Thyroid gland (tissue), 4 donors: Measurements from ENCODE around the gene MEIS1. TPM values are rescaled to one million over a fixed set of nuclear protein-coding genes. Genes with fewer than 3 reads are reported as not detected.

Experiments used
- DNase-seq, 2 donors: peaks; one replicate each; pipeline ENCODE4 v3.0.0-alpha.2; 2019
- H3K27ac ChIP-seq, 3 donors: fragments of 200-600 bp; sonication (generic); 1 replicate in 2 of 3; 2 replicates in 1 of 3; pipeline ENCODE4 v1.5.1; 2016 to 2019; ENCODE audit warnings: mild to moderate bottlenecking in 1 of 3, moderate library complexity in 1 of 3
- H3K27me3 ChIP-seq: fragments of 200-600 bp; sonication (generic); one replicate; pipeline ENCODE4 v1.5.1; 2019
- H3K36me3 ChIP-seq, 2 donors: fragments of 200-600 bp; sonication (generic); one replicate each; pipeline ENCODE4 v1.5.1; 2016 to 2019
- H3K4me1 ChIP-seq, 2 donors: fragments of 200-600 bp; sonication (generic); one replicate each; pipeline ENCODE4 v1.5.1; 2017 to 2019
- H3K4me3 ChIP-seq, 3 donors: fragments of 200-600 bp; sonication (generic); replicated peaks in 1 of 3; 1 replicate in 2 of 3; 2 replicates in 1 of 3; pipeline ENCODE4 v1.5.1; 2016; ENCODE audit warnings: mild to moderate bottlenecking in 1 of 3
- H3K9me3 ChIP-seq: fragments of 200-600 bp; sonication (generic); one replicate; pipeline ENCODE4 v1.5.1; 2017
- POLR2A ChIP-seq, 2 donors: fragments of 450-650 bp; IDR thresholded peaks; one replicate each; pipeline ENCODE4 v1.6.1; 2017; ENCODE audit warnings: antibody characterized with exemption in 2 of 2, mild to moderate bottlenecking in 2 of 2, moderate library complexity in 1 of 2
- WGBS, 2 donors: methylation state at CpG; one replicate each; pipeline ENCODE4 v1.1.5; 2017; 5-methylcytosine and 5-hydroxymethylcytosine counted together
- intact Hi-C: fragments of 100-400 bp; cut with DNase I; formaldehyde crosslinking; loops from one replicate; pipeline ENCODE4 v1.15.1; 2023
- total RNA-seq, 4 donors: library from RNA; depleted of rRNA; stranded (reverse); fragments of >200 nt; gene quantifications; one replicate each; pipeline ENCODE4 v1.2.3, GENCODE V29; 2016
- TF ChIP-seq, protein P1 (sequence below), 6 experiments: fragments of 200-600 bp in 3 of 6; fragments of 450-650 bp in 3 of 6; sonication (generic) in 3 of 6; IDR thresholded peaks; one replicate each; pipeline ENCODE4 v1.5.1; 2016 to 2019; ENCODE audit warnings: antibody characterized with exemption in 6 of 6, mild to moderate bottlenecking in 2 of 6, inconsistent platforms in 1 of 6, moderate library complexity in 1 of 6

The MEIS1 gene
- total RNA-seq, 4 donors from 2014 or later: 6.8 to 11.8 (median 9.4) TPM

DNA sequence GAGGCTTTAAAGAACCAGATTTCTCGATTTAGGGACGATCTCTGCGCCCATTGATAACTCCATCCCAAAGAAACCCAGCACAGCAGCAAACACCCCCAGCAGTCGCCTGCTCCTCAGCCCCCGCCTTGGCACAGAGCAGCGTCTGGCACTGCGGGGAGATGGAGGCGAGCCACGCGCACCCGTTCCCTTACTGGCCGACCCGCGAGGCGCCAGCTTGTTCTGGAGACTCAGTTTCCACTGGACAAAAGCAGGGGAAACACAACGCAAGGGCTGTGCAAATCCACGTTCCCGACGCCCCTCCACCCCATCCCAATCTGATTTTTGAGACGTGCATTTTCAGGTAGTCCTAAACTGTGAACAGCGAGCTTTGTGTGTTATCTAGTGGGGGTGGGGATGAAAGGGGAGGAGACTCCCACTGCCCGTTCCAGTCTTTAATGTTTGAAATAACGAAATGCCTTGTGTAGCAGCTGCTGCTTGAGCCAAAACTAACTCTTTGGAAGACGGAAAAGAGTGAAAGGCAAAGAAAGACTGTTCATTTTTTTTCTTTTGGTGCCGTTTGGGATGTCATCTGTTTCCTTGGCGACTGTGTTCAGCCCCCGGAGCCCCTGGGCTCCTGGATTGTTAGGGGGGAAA is 143.2 kb downstream of the MEIS1 start:
- peak overlapping the region in 2 of 3 donors; percentile 47 for H3K27ac ChIP-seq
- peaks cover 10 to 30% of the 10 kb centered on the region in 2 donors for H3K4me1 ChIP-seq
- H3K36me3 ChIP-seq: no peaks in the 10 kb centered on the region
- WGBS, 2 donors: 4 to 7% methylated on average over 20 to 21 of the region's 27 CpGs
- DNase-seq: no peak
- no peaks in the 10 kb centered on the region for H3K9me3 ChIP-seq
- no peak overlapping the region for H3K4me3 ChIP-seq
- no peak for TF ChIP-seq POLR2A (IDR thresholded peaks at IDR 0.05)
- TF ChIP-seq, protein P1, sequence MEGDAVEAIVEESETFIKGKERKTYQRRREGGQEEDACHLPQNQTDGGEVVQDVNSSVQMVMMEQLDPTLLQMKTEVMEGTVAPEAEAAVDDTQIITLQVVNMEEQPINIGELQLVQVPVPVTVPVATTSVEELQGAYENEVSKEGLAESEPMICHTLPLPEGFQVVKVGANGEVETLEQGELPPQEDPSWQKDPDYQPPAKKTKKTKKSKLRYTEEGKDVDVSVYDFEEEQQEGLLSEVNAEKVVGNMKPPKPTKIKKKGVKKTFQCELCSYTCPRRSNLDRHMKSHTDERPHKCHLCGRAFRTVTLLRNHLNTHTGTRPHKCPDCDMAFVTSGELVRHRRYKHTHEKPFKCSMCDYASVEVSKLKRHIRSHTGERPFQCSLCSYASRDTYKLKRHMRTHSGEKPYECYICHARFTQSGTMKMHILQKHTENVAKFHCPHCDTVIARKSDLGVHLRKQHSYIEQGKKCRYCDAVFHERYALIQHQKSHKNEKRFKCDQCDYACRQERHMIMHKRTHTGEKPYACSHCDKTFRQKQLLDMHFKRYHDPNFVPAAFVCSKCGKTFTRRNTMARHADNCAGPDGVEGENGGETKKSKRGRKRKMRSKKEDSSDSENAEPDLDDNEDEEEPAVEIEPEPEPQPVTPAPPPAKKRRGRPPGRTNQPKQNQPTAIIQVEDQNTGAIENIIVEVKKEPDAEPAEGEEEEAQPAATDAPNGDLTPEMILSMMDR (IDR thresholded peaks at IDR 0.05): no peak
- H3K27me3 ChIP-seq: peaks cover 63% of the 10 kb centered on the region
- intact Hi-C loops: loop anchor here (5.0 kb wide), 1 partner anchor 136 kb away; no protein-coding TSS in a partner anchor

DNA sequence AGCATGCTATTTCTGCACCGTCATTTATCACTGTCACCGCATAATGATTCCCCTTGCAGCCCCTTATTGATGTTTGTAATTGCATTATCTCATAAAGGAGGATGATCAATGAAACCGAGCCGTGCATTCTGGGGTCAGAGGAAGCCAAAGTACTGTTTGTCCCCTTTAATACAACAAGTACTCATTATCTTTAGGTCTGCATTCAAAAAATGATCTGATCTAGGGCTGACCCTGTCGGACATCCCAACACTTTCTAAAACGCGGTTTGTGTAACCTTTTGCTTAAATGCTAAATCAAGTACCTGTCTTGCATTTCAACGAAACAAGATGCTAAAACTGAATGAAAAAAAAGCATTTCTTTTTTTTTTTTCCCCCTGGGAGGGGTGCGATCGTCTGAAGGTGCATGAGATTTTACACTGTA is 143.8 kb downstream of the MEIS1 start:
- Histone ChIP-seq H3K27ac (no peak overlapping the region), H3K36me3 (no peaks in the 10 kb centered on the region), H3K27me3 (peaks cover 62% of the 10 kb centered on the region), H3K4me1 (peaks cover 10 to 30% of the 10 kb centered on the region in 2 donors), H3K4me3 (no peak overlapping the region), H3K9me3 (no peaks in the 10 kb centered on the region)
- intact Hi-C loops: loop anchor here (5.0 kb wide), 1 partner anchor 136 kb away; no protein-coding TSS in a partner anchor
- 13 to 15% methylated on average over 10 of the region's 10 CpGs for WGBS, 2 donors
- TF ChIP-seq, protein P1 (IDR thresholded peaks at IDR 0.05): no peak
- TF ChIP-seq POLR2A (IDR thresholded peaks at IDR 0.05): no peak
- no peak for DNase-seq

DNA sequence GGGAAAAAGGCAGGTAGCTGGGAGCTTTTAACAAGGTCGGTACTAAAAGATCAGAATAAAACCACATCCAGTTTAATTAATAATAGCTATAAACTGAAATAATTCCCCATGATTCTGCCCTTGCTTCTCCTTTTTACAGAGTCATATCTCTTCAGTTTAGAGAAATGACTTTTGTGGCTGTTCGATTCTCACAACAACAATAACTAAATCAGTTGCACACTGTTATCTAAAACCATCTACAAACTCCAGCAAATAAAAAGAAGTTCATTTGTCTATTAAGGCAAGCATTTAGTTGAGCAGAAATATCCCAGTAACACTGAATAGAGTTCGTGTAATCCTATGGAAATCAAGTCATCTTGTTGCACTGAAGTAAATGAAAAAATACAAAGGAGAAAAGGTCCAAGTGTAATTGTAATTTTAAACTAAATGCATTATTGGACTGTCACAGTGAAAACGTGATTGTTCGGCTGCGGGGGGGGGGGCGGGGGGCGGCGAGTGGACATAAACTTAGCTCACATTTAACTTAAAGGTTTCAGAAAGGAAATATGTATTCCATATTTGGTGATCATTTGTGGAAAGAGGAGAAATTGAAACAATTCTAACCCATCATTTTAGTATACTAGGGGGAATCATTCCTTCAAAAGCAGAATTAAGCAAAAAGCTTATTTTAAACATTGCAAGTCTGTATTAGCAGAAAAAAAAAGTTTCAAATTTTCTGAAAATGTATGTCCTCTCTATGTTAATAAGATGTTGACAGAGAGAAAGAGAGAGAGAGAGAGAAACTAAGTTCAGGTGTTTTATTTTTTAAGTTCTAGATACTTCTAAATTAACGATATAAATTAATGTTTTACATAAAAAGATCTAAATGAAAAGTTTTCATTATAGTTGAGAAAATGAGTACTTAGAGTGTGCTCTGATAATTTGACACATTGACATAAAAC is 144.5 kb downstream of the MEIS1 start:
- Histone ChIP-seq H3K27ac (peak overlapping the region in 2 of 3 donors; percentile 14 to 43), H3K4me1 (peaks cover 10 to 30% of the 10 kb centered on the region in 2 donors), H3K4me3 (no peak overlapping the region), H3K9me3 (no peaks in the 10 kb centered on the region), H3K36me3 (no peaks in the 10 kb centered on the region), H3K27me3 (peaks cover 57% of the 10 kb centered on the region)
- TF ChIP-seq POLR2A (IDR thresholded peaks at IDR 0.05): no peak
- TF ChIP-seq, protein P1 (IDR thresholded peaks at IDR 0.05): no peak
- no peak for DNase-seq
- WGBS, 2 donors: 14 to 24% methylated on average over 10 of the region's 10 CpGs
- intact Hi-C loops: loop anchor here (5.0 kb wide), 1 partner anchor 137 kb away; no protein-coding TSS in a partner anchor

DNA sequence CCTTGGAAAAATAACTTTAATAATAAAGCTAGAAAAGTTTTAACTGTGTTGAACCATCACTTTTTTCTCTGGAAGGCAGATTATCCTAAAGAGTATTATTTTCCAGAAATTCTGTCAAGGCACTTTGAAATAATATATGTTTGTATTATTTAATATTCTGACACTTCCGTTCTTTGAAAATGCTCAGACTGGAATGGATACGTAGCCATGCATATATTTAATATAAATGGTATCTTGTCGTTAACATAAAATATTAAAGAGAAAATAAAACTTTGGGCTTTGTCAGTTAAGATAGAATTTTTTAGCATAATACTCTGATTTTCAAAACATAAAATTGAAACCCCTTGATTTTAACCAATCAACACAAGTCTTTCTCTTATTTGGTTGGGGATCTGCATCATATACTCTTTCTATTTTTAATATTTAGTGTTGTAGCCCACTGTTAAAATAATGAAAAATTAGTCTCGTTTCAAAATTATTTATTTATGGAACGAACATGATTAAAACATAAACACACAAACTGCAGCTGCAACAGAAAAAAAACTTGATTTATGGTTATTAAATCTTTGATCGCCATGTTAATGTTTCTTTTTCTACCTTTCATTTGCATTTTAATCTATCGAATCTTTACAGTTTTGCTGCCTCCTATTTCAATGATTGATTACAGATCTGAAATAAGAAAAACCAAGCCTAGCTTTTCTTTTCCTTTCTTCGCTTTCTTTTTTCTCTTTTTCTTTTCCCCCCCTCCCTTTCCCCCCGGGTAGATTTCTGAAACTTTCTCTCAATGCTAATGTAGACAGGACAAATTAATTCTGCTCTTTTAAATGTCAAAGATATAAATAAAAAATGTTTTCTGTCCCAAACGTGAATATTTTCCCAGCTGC is 145.5 kb downstream of the MEIS1 start:
- Histone ChIP-seq H3K4me1 (peaks cover 10 to 29% of the 10 kb centered on the region in 2 donors), H3K27me3 (peaks cover 58% of the 10 kb centered on the region), H3K36me3 (no peaks in the 10 kb centered on the region), H3K9me3 (no peaks in the 10 kb centered on the region), H3K27ac (peak overlapping the region in 1 of 3 donors; percentile 43), H3K4me3 (no peak overlapping the region)
- DNase-seq: no peak
- 16% methylated on average over 10 of the region's 10 CpGs for WGBS, 2 donors
- TF ChIP-seq POLR2A (IDR thresholded peaks at IDR 0.05): no peak
- TF ChIP-seq, protein P1 (IDR thresholded peaks at IDR 0.05): no peak
- intact Hi-C loops: no loop called here
